HG03558 (cell line): ENCODE data around the gene VARS1.
"Not testable (repeated sequence)": the region's sequence is repeated elsewhere in the genome, so short reads cannot be mapped to it uniquely, and the experiment has no call there.

Experiments used
- ATAC-seq: cut with Tn5 transposase; IDR thresholded peaks from one replicate; pipeline ENCODE4 v1.9.1; 2021; ENCODE audit warnings: moderate number of reproducible peaks; ENCODE audit not compliant: unreplicated experiment; ENCODE audit errors: extremely low read depth

Gene VARS1

GRCh38 chr6:31795616-31796298 is at the start of gene VARS1:
VARS1 (minus strand) TSS chr6:31795752; CDS start chr6:31795217, 535 bp downstream.
- ATAC-seq, result peak; percentile 55

GRCh38 chr6:31844507-31844906 is 49.0 kb upstream of the VARS1 start:
- ATAC-seq, result no peak

- no peak for ATAC-seq
Measured at GRCh38 chr6:31842053-31842452, 46.5 kb upstream of the VARS1 start.

- not testable (repeated sequence) for ATAC-seq
Measured at GRCh38 chr6:31839779-31840126, 44.2 kb upstream of the VARS1 start.

DNA sequence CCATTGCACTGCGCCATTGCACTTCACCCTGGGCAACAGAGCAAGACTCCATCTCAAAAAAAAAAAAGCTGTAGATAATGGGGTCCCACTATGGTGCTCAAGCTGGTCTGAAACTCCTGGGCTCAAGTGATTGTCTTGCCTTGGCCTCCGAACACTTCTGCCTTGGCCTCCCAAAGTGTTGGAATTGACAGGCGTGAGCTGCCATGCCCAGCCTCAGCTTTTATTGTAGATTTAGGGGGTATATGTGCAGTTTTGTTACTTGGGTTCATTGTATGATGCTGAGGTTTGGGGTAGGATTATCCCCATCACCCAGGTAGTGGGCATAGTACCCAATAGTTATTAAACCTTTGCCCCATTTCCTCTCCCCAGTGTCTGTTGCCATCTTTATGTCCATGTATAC is 43.4 kb upstream of the VARS1 start:
- ATAC-seq, result no peak

DNA sequence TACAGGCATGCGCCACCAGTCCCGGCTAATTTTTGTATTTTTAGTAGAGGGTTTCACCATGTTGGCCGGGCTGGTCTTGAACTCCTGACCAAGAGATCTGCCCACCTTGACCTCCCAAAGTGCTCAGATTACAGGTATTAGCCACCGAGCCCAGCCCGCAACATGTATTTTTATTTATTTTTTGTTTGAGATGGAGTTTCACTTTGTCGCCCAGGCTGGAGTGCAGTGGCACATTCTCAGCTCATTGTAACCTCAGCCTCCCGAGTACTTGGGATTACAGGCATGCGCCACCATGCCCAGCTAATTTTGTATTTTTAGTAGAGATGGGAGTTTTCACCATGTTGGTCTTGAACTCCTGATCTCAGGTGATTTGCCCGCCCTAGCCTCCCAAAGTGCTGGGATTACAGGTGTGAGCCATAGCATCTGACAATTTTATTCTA is 42.6 kb upstream of the VARS1 start:
- not testable (repeated sequence) for ATAC-seq

DNA sequence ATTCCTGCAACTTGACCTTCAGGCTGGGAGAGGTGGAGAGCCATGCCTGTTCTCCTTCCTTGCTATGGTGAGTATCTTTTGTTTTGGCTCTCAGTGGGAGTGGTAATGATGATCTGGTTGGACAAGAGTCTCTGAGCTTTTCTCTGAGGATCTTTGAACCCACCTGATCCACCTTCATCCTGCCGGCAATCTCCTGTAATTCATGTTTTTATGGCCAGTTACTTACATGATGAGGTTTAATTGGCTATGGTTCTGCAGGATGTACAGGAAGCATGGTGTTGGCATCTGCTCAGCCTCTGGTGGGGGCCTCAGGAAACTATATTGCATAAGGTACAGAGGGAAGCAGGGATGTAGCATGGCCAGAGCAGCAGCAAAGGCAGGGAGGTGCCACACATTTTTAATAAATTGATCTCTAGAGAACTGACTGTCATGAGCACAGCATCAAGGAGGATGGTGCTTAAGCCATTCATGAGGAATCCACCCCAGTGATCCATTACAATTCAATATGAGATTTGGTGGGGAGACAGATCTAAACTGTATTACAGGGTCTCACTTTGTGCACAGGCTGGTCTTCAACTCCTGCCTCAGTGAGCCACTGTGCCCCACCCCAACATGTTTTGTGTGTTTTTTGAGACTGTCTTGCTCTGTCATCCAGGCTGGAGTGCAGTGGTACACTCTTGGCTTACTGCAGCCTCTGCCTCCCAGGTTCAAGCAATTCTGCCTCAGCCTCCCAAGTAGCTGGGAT is 42.0 kb upstream of the VARS1 start:
- no peak for ATAC-seq

DNA sequence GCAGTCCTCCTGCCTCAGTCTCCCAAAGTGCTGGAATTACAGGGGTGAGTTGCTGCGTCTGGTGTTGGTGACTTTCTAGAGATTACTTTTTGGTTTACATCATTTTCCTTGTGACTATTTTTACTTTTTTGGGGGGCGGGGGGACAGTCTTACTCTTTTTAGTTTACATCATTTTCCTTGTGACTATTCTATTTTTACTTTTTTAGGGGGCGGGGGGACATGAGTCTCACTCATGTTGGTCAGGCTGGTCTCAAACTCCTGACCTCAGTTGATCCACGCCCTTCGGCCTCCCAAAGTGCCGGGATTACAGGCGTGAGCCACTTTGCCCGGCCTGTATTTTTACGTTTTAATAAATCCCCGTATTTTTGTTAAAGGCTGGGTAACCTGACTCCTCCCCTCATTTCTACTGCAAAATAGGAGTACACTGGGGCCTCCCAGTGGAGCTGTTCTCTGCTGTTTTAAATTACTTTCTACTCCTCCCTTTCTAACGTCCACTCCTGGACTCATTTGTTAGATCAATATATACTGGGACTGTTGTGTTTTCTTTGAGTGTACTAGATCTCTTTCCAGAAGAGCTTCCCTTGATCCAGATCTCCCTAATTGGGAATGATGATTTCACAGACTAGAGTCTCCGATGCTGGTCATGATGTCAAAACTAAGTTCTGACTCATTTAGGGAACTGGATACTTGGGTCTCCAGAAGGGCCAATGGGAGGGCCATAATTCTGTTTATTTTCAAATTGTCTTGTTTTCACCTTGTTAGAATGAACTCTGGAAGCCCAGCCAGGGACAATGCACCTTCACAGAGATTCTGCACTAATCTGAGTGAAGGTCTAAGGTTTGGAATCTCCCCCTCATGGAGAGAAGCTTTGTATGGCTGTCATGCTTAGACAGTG is 41.2 kb upstream of the VARS1 start:
- ATAC-seq, result no peak

DNA sequence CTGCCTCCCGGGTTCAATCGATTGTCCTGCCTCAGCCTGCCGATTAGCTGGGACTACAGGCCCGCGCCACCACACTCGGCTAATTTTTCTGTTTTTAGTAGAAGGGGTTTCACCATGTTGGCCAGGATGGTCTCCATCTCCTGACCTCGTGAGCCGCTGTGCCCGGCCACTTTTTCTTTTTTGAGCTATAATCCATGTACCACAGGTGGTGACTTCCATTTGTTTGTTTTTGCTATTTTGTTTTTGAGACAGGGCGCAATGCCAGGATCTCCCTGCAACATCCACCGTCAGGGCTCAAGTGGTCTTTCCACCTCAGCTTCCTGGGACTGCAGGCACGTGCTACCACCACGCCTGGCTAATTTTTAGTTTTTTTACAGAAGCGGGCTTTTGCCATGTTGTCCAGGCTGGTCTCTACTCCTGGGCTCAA is 40.5 kb upstream of the VARS1 start:
- ATAC-seq, result no peak

- no peak for ATAC-seq
Measured at GRCh38 chr6:31834367-31835250, 39.1 kb upstream of the VARS1 start.

DNA sequence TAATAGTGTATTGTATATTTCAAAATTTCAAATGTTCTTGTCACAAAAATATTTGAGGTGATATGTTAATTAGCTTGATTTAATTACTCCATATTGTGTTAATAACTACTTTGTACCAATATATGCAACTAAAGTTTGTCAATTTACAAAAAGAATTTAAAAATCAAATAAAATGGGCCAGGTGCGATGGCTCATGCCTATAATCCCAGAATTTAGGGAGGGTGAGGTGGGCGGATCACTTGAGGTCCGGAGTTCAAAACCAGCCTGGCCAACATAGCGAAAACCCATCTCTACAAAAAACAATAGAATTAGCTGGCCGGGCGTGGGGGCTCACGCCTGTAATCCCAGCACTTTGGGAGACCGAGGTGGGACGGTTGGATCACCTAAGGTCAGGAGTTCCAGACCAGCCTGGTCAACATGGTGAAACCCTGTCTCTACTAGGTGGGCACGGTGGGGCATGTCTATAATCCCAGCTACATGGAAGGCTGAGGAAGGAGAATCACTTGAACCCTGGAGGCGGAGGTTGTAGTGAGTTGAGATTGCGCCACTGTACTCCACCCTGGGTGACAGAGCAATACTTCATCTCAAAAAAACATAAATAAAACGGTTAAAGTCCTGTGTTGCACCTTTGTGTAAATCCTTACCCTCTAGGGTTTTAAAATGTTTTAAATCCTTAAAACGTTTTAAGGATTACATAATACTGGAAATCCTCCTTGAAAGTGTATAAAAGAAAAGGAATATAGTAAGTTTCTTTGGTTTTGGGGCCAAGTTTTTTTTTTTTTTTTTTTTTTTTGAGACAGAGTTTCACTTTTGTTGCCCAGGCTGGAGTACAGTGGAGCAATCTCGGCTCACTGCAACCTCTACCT is 36.0 kb upstream of the VARS1 start:
- no peak for ATAC-seq

GRCh38 chr6:31830886-31831335 is 35.4 kb upstream of the VARS1 start:
- no peak for ATAC-seq

- ATAC-seq, result no peak
Measured at GRCh38 chr6:31829633-31830283, 34.2 kb upstream of the VARS1 start.

DNA sequence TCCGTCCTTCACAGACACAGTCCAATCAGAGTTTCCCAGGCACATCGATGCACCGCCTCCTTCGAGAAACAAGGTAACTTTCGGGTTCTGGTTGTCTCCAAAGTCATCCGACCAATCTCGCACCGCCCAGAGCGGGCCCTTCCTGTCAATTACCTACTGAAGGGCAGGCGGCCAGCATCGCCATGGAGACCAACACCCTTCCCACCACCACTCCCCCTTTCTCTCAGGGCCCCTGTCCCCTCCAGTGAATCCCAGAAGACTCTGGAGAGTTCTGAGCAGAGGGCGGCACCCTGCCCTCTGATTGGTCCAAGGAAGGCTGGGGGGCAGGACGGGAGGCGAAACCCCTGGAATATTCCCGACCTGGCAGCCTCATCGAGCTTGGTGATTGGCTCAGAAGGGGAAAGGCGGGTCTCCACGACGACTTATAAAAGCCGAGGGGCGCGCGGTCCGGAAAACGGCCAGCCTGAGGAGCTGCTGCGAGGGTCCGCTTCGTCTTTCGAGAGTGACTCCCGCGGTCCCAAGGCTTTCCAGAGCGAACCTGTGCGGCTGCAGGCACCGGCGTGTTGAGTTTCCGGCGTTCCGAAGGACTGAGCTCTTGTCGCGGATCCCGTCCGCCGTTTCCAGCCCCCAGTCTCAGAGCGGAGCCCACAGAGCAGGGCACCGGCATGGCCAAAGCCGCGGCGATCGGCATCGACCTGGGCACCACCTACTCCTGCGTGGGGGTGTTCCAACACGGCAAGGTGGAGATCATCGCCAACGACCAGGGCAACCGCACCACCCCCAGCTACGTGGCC is 31.9 kb upstream of the VARS1 start, which contains the start of gene HSPA1B:
TSS of gene HSPA1B (plus strand) at position 453 of the 794 bp plus-strand sequence. CDS start at position 666, 213 bp downstream.
- ATAC-seq, result peak; percentile 30

DNA sequence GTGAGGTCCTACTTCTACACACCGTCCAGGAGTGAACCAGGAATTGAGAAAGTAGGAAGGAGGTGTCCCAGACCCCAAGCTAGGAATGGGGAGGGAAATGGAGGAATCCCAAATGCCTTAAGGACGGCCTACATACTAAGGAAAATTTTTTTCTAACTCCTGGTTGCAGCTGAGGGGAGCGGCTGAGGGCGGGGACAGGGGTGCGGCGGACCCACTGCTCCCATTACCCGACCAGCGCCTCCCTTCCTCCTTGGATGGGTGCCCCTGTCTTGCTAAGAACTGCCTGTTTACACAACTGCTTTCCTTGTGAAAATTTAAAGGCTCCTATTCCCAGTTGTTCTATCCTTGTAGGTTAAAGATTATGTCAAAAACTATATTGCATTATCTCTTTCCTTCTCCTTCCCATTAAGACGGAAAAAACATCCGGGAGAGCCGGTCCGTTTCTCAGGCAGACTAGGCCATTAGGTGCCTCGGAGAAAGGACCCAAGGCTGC is 31.3 kb upstream of the VARS1 start:
- no peak for ATAC-seq

DNA sequence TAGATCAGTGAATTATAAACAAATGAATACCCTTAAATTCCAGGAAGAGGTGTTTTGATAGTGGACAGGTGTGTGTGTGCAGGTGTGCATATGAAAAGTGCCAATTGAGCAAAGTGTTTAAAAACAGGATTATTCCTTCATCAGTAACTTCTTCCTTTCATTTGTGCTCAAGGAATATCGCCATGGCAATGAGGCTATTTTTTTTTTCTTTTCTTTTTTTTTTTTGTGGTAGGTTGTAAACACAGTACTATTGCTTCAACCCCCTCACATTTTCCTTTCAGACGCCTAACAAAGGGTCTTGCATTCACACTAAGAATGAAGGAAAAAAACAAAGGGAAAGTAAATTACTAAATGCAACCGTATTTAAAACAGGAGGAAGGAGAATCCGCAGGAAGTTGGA is 30.0 kb upstream of the VARS1 start:
- no peak for ATAC-seq

DNA sequence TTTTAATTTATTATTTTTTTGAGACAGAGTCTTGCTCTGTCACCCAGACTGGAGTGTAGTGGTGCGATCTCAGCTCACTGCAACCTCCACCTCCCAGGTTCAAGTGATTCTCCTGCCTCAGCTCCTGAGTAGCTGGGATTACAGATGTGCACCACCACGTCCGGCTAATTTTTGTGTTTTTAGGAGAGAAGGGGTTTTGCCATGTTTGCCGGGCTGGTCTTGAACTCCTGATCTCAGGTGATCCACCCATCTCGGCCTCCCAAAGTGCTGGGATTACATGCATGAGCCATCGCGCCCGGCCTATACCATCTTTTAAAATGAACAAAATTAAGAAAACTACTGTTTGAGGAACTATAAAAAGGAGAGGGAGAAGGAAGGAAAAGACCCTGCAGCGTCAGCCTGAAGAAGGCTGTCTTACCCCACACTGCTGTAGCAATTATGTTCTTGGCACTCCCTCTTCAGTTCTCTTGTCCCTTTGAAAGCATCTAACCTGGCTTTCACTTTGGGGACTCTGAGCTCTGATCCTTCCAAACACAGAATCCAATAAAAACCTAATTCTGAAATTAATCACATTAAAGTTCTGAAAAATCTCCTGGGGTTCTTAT is 28.1 kb upstream of the VARS1 start:
- ATAC-seq, result not testable (repeated sequence)
